K562 (cell line): ENCODE results near the gene RPL14. TPM values are rescaled to one million over a fixed set of nuclear protein-coding genes. Genes with fewer than 3 reads are reported as not detected.

Source experiments
- ARID3B ChIP-seq: fragments of 250-450 bp; sonication (Bioruptor Pico); IDR thresholded peaks from 2 replicates; pipeline ENCODE4 v1.4.0; 2020; ENCODE audit warnings: borderline replicate concordance
- CBX5 ChIP-seq: IDR thresholded peaks from 2 replicates; pipeline ENCODE4 v1.6.1; 2014; ENCODE audit warnings: low read depth, borderline replicate concordance
- E2F3 ChIP-seq: fragments of 250-450 bp; sonication (Bioruptor Pico); IDR thresholded peaks from 2 replicates; pipeline ENCODE4 v1.4.0; 2020; ENCODE audit warnings: mild to moderate bottlenecking
- HDAC8 ChIP-seq: fragments of 450-650 bp; IDR thresholded peaks from 2 replicates; pipeline ENCODE4 v1.6.1; 2016; ENCODE audit warnings: mild to moderate bottlenecking, missing genetic modification characterization, moderate library complexity, missing compliant biosample characterization
- HMGXB4 ChIP-seq: sonication (generic); formaldehyde crosslinking; IDR thresholded peaks from 2 replicates; pipeline ENCODE4 v1.8.1; 2023; ENCODE audit warnings: mild to moderate bottlenecking, missing genetic modification reagents
- NKRF ChIP-seq: fragments of 450-650 bp; IDR thresholded peaks from 2 replicates; pipeline ENCODE4 v1.6.1; 2016; ENCODE audit warnings: borderline replicate concordance
- POLR2A ChIP-seq: fragments of 450-650 bp; conservative IDR thresholded peaks from 2 replicates; pipeline ENCODE4 v1.6.1; 2016
- RBM22 ChIP-seq: fragments of 200-400 bp; formaldehyde crosslinking; IDR thresholded peaks from 2 replicates; pipeline ENCODE4 v1.6.1; 2018; ENCODE audit warnings: low read length, low read depth; ENCODE audit not compliant: poor library complexity, severe bottlenecking
- SOX6 ChIP-seq: fragments of 450-650 bp; IDR thresholded peaks from 2 replicates; pipeline ENCODE4 v1.6.1; 2014; ENCODE audit warnings: mild to moderate bottlenecking
- TCFL5 ChIP-seq: fragments of 250-450 bp; sonication (Bioruptor Pico); conservative IDR thresholded peaks from 2 replicates; pipeline ENCODE4 v1.6.1; 2021; ENCODE audit warnings: mild to moderate bottlenecking, moderate library complexity, matching md5 sums
- WHSC1 ChIP-seq: IDR thresholded peaks from one replicate; pipeline ENCODE4 v1.6.1; 2012; ENCODE audit warnings: low read length, control low read depth, inconsistent platforms
- ZHX1 ChIP-seq: fragments of 150-350 bp; conservative IDR thresholded peaks from 2 replicates; pipeline ENCODE4 v1.6.1; 2014; ENCODE audit warnings: low read length
- ZNF224 ChIP-seq: sonication (generic); formaldehyde crosslinking; IDR thresholded peaks from 2 replicates; pipeline ENCODE4 v1.8.0; 2022; ENCODE audit warnings: mild to moderate bottlenecking, missing genetic modification reagents
- ZNF384 ChIP-seq: IDR thresholded peaks from 2 replicates; pipeline ENCODE4 v1.6.1; 2012; ENCODE audit warnings: low read depth, low read length, improper control_type of control experiment
- ZNF431 ChIP-seq: sonication (generic); formaldehyde crosslinking; IDR thresholded peaks from 2 replicates; pipeline ENCODE4 v1.8.0; 2022; ENCODE audit warnings: mild to moderate bottlenecking, missing genetic modification reagents
- ZNF561 ChIP-seq: fragments of 450-650 bp; formaldehyde crosslinking; conservative IDR thresholded peaks from 2 replicates; pipeline ENCODE4 v1.4.0; 2020; ENCODE audit warnings: mild to moderate bottlenecking, moderate library complexity
- ZNF589 ChIP-seq: fragments of 200-800 bp; sonication (Bioruptor generic); IDR thresholded peaks from 2 replicates; pipeline ENCODE4 v1.6.1; 2016; ENCODE audit warnings: low read depth, missing genetic modification characterization, missing compliant biosample characterization
- ZNF695 ChIP-seq: fragments of 450-650 bp; formaldehyde crosslinking; IDR thresholded peaks from 2 replicates; pipeline ENCODE4 v1.4.0; 2020; ENCODE audit warnings: mild to moderate bottlenecking, moderate library complexity
- ZNF764 ChIP-seq: fragments of 250-450 bp; sonication (Bioruptor Pico); IDR thresholded peaks from 2 replicates; pipeline ENCODE4 v1.4.0; 2020; ENCODE audit warnings: low read depth, mild to moderate bottlenecking, moderate library complexity
- polyA plus RNA-seq, 8 experiments: library from polyadenylated mRNA; depleted of rRNA in 4 of 8; stranded (reverse) in 5 of 8; unstranded in 3 of 8; fragments of >200 nt; fragmentation: Nextera tagmentation in 2 of 8; fragmentation: Illumina TruSeq in 1 of 8; extraction: Ambion mirVana in 2 of 8; extraction: Trizol in 1 of 8; gene quantifications; 2 replicates each; pipeline versions ENCODE4 v1.2.1 to v1.2.3, GENCODE V29; 2011 to 2014; ENCODE audit warnings: inconsistent platforms in 1 of 8, missing spikeins in 1 of 8
- total RNA-seq, 7 experiments: library from RNA; depleted of rRNA in 6 of 7; stranded (reverse); fragments of >200 nt in 6 of 7; fragmentation: Illumina TruSeq in 2 of 7; extraction: Trizol in 2 of 7; gene quantifications; 2 replicates each; pipeline versions ENCODE4 v1.2.1 to v1.2.3, GENCODE V29; 2011 to 2021; ENCODE audit warnings: low replicate concordance in 1 of 7

Gene RPL14
- total and polyA plus RNA-seq, 9 of the 15 experiments (the other 6 are each of a cell fraction or from before 2014, with no cell fraction given), result 851 to 4,649 (median 2,133) TPM

GRCh38 chr3:40456940-40457823 lies at the start of gene RPL14 (continued):
- TF ChIP-seq ARID3B (CRISPR knock-in tag) (no peak), TCFL5 (no peak), ZHX1 (no peak), ZNF224 (peak; percentile 86; the same call in 1 of the 2 replicates), ZNF431 (CRISPR knock-in tag) (peak; percentile 83), WHSC1 (no peak), SOX6 (no peak; the same call in 1 of the 2 replicates), ZNF695 (CRISPR knock-in tag) (no peak), ZNF764 (CRISPR knock-in tag) (no peak), HDAC8 (tag) (0 out of 2 replicates have a peak, but pooled peaks have one; percentile 45), CBX5 (no peak), ZNF561 (CRISPR knock-in tag) (no peak), NKRF (peak; percentile 90), E2F3 (CRISPR knock-in tag) (peak; percentile 84), ZNF384 (no peak), POLR2A (peak; percentile 99), ZNF589 (CRISPR knock-in tag) (peak; percentile 82; the same call in 1 of the 2 replicates), RBM22 (peak; percentile 93), HMGXB4 (CRISPR knock-in tag) (peak; percentile 92)
